ENCODE results near the gene NOCT. TPM values are rescaled to one million over a fixed set of nuclear protein-coding genes. Genes with fewer than 3 reads are reported as not detected.
"Not testable (repeated sequence)": the region's sequence is repeated elsewhere in the genome, so short reads cannot be mapped to it uniquely, and the experiment has no call there.

The NOCT gene
- total RNA-seq, 2 donors from 2014 or later: 23.3 to 24.0 TPM

GRCh38 chr4:139015948-139016471, 429 bp downstream of the NOCT start:
- Mint-ChIP-seq H3K27ac (peak overlapping the region; percentile 100), H3K4me3 (peak overlapping the region; percentile 91), H3K36me3 (ENCODE audit: low read depth) (peaks cover 4% of the 10 kb centered on the region), H3K4me1 (peaks cover 24% of the 10 kb centered on the region), H3K27me3 (peaks cover 4% of the 10 kb centered on the region)
- H3K9me3 ChIP-seq (ENCODE audit: control insufficient read depth, low read length, poor library complexity, severe bottlenecking): no peaks in the 10 kb centered on the region
- DNase-seq (peak in 2 of 3 donors; percentile 28 to 29), ATAC-seq (peak; percentile 10)

- Mint-ChIP-seq H3K36me3 (ENCODE audit: low read depth) (peaks cover under 1% of the 10 kb centered on the region), H3K4me1 (peaks cover 19% of the 10 kb centered on the region), H3K27ac (no peak overlapping the region), H3K27me3 (no peaks in the 10 kb centered on the region), H3K4me3 (no peak overlapping the region)
- no peak for ATAC-seq
- no peaks in the 10 kb centered on the region for H3K9me3 ChIP-seq (ENCODE audit: control insufficient read depth, low read length, poor library complexity, severe bottlenecking)
- no peak for DNase-seq
Measured at GRCh38 chr4:139017861-139018260, 2.3 kb downstream of the NOCT start.

DNA sequence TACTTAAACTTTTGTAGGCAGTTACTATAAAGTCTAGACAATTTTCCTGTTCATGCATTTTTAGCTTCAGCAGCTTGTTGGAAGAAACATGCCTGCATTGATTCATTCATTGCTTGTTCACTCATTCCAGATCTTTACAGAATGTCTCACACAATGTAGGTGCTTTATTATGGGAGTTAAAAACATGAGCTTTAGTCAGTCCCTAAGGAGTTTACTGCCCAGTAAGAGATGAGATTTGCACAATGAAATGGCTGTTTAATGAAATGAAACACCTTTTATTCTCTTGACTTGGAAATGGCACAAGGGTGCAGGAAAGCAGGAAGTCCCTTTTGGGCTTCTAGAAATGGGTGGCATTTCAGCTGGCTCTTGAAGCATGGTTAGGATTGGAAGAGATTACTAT, 2.9 kb downstream of the NOCT start:
- ATAC-seq: no peak
- DNase-seq: no peak
- Mint-ChIP-seq H3K27ac (no peak overlapping the region), H3K4me1 (peaks cover 19% of the 10 kb centered on the region), H3K27me3 (no peaks in the 10 kb centered on the region), H3K4me3 (peak overlapping the region; percentile 39), H3K36me3 (ENCODE audit: low read depth) (no peaks in the 10 kb centered on the region)
- H3K9me3 ChIP-seq (ENCODE audit: control insufficient read depth, low read length, poor library complexity, severe bottlenecking): no peaks in the 10 kb centered on the region

DNA sequence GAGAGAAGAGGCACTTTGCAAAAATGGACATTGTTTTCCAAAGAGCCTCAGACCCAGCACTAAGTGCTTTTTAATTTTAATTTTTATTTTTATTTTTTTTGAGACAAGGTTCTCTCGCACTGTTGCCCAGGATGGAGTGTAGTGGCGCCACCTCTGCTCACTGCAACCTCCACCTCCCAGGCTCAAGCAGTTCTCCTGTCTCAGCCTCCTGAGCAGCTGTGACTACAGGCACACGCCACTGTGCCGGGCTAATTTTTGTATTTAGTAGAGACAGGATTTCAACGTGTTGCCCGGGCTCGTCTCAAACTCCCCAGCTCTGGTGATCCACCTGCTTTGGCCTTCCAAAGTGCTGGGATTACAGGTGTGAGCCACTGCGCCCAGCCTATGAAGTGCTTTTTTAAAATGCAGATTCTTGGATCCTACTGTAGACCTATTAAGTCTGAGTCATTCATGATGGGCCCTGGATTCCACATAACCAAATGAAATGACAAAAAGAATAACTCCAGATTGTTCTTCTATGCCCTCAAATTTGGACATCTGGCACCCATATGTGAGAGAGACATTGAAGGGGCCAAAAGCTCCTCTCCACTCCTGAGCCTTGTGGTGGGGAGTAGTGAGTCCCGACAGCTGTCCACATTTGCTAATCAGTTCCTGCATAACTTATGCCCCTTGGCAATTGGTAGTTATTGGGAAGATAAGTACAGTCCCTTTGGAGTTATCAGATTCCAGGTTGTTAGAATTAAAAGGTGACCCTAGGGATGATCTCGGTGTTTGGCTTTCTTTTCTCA, 3.6 kb downstream of the NOCT start:
- Mint-ChIP-seq H3K36me3 (ENCODE audit: low read depth) (no peaks in the 10 kb centered on the region), H3K27me3 (no peaks in the 10 kb centered on the region), H3K4me1 (peaks cover 17% of the 10 kb centered on the region), H3K27ac (no peak overlapping the region), H3K4me3 (no peak overlapping the region)
- no peak for DNase-seq
- H3K9me3 ChIP-seq (ENCODE audit: control insufficient read depth, low read length, poor library complexity, severe bottlenecking): no peaks in the 10 kb centered on the region
- ATAC-seq: no peak

DNA sequence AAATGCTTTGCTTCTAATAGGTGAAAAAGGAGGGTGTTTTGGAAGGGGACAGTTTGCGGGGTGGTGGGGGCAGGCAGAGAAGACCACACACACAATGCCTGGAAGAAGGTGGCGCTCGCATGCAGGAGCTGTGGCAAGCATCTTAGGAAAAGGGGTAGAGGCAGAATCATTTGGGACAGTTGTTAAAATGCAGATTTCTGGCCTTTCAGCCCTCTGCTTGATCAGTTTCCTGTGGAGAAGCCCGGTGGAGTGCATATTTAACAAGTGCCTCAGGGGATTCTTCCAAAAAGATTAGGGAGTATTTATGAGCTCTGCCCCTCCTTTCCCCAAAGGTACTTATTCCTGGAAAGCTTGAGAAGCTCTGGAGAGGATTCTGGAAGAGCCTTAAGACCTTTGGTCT, 4.8 kb downstream of the NOCT start:
- no peaks in the 10 kb centered on the region for H3K36me3 Mint-ChIP-seq (ENCODE audit: low read depth)
- peaks cover 15% of the 10 kb centered on the region for H3K4me1 Mint-ChIP-seq
- no peaks in the 10 kb centered on the region for H3K27me3 Mint-ChIP-seq
- H3K9me3 ChIP-seq (ENCODE audit: control insufficient read depth, low read length, poor library complexity, severe bottlenecking): no peaks in the 10 kb centered on the region
- H3K27ac Mint-ChIP-seq: no peak overlapping the region
- no peak overlapping the region for H3K4me3 Mint-ChIP-seq
- ATAC-seq: no peak
- DNase-seq: no peak

DNA sequence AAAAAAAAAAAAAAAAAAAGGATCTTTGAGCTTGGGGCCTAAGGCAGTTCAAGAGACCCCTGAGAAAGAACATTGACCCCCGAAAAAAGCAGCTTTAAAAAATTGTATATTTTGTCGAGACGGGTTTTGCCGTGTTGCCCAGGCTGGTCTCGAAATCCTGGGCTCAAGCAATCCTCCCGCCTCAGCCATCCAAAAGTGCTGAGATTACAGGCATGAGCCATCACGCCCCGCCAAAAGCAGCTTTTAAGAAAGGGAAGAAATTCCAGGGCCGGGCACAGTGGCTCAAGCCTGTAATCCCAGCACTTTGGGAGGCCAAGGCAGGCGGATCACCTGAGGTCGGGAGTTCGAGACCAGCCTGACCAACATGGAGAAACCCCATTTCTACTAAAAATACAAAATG, 5.5 kb downstream of the NOCT start:
- ATAC-seq: not testable (repeated sequence)

GRCh38 chr4:139022835-139023234, 7.3 kb downstream of the NOCT start:
- ATAC-seq (no peak), DNase-seq (no peak)
- Mint-ChIP-seq H3K27me3 (no peaks in the 10 kb centered on the region), H3K36me3 (ENCODE audit: low read depth) (no peaks in the 10 kb centered on the region), H3K4me3 (peak overlapping the region; percentile 9), H3K27ac (no peak overlapping the region), H3K4me1 (peaks cover 12% of the 10 kb centered on the region)
- no peaks in the 10 kb centered on the region for H3K9me3 ChIP-seq (ENCODE audit: control insufficient read depth, low read length, poor library complexity, severe bottlenecking)

More for the DNA sequence above, 5.5 kb downstream of the NOCT start:
- not testable (repeated sequence) for H3K27me3 Mint-ChIP-seq; H3K27ac Mint-ChIP-seq; H3K36me3 Mint-ChIP-seq (ENCODE audit: low read depth); H3K9me3 ChIP-seq (ENCODE audit: control insufficient read depth, low read length, poor library complexity, severe bottlenecking); H3K4me3 Mint-ChIP-seq; DNase-seq
- peaks cover 15% of the 10 kb centered on the region for H3K4me1 Mint-ChIP-seq

DNA sequence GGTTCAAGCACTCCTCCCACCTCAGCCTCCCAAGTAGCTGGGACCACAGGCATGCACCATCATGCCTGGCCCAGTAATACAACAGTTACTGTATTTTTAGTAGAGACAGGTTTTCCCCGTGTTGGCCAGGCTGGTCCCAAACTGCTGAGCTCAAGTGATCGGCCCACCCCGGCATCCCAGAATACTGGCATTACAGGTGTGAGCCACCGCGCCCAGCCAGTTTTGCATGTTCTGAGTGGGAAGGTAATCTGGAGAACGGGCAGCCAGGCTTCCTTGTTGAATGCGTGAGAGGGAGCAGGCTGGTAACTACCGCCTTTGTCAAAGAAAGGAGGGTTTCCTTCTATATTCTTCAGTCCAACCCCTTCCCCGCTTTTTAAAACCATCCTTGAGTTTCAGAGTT, 9.1 kb downstream of the NOCT start:
- no peak for DNase-seq
- no peak for ATAC-seq
- Mint-ChIP-seq H3K27me3 (no peaks in the 10 kb centered on the region), H3K36me3 (ENCODE audit: low read depth) (no peaks in the 10 kb centered on the region), H3K27ac (peak overlapping the region; percentile 59), H3K4me1 (peaks cover 5% of the 10 kb centered on the region), H3K4me3 (no peak overlapping the region)
- H3K9me3 ChIP-seq (ENCODE audit: control insufficient read depth, low read length, poor library complexity, severe bottlenecking): no peaks in the 10 kb centered on the region

- Mint-ChIP-seq H3K4me3 (no peak overlapping the region), H3K27ac (no peak overlapping the region), H3K36me3 (ENCODE audit: low read depth) (no peaks in the 10 kb centered on the region), H3K27me3 (no peaks in the 10 kb centered on the region), H3K4me1 (peaks cover 8% of the 10 kb centered on the region)
- H3K9me3 ChIP-seq (ENCODE audit: control insufficient read depth, low read length, poor library complexity, severe bottlenecking): no peaks in the 10 kb centered on the region
- ATAC-seq (no peak), DNase-seq (no peak)
Measured at GRCh38 chr4:139025841-139026240, 10.3 kb downstream of the NOCT start.

DNA sequence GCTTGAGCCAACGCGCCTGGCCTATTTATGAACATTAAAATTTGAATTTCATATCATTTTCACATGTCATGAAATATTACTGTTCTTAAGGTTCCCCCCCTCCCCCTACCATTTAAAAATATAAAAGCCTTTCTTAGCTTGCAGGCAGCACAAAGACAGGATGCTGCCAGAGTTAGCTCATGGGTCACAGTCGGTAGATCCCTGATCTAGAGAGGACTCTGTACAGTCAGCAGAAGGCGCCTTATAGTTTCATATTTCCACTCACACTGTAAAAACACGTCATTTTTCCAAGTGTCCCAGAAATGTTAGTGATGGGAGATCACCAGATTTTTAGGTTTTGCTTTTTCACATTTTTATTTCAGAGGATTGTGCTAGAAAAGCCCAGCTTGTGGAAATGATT, 12.2 kb downstream of the NOCT start:
- no peak overlapping the region for H3K27ac Mint-ChIP-seq
- DNase-seq: no peak
- ATAC-seq: no peak
- H3K4me1 Mint-ChIP-seq: peaks cover 10% of the 10 kb centered on the region
- H3K27me3 Mint-ChIP-seq: no peaks in the 10 kb centered on the region
- H3K4me3 Mint-ChIP-seq: no peak overlapping the region
- no peaks in the 10 kb centered on the region for H3K36me3 Mint-ChIP-seq (ENCODE audit: low read depth)
- no peaks in the 10 kb centered on the region for H3K9me3 ChIP-seq (ENCODE audit: control insufficient read depth, low read length, poor library complexity, severe bottlenecking)

DNA sequence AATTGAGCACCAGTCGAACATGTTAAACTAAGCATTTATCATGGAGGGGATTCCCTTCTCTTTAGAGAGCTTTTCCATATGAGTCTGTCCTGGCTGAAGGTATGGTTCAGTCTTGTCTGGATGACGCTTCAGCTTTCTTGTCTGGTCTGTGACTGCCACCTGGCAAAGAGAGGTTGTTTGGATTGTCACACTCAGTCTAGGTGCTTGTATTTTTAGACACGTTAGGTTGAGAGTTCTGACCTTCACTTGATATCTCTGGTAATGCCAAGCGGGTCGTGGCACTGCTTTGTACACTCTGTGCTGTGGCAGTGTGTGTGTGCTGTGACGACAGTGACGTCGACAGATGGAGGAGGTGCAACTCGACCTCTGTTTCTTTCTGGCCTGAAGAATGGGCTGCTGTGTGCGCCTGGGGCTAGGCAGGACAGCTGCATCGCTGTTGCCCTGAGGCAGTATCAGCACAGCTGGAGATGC, 12.6 kb downstream of the NOCT start:
- H3K9me3 ChIP-seq (ENCODE audit: control insufficient read depth, low read length, poor library complexity, severe bottlenecking): no peaks in the 10 kb centered on the region
- Mint-ChIP-seq H3K4me3 (no peak overlapping the region), H3K4me1 (peaks cover 10% of the 10 kb centered on the region), H3K27ac (no peak overlapping the region), H3K36me3 (ENCODE audit: low read depth) (no peaks in the 10 kb centered on the region), H3K27me3 (no peaks in the 10 kb centered on the region)
- DNase-seq (no peak), ATAC-seq (no peak)

- ATAC-seq; H3K9me3 ChIP-seq (ENCODE audit: control insufficient read depth, low read length, poor library complexity, severe bottlenecking); DNase-seq; H3K27me3 Mint-ChIP-seq; H3K4me3 Mint-ChIP-seq; H3K27ac Mint-ChIP-seq; H3K36me3 Mint-ChIP-seq (ENCODE audit: low read depth): not testable (repeated sequence)
- peaks cover 11% of the 10 kb centered on the region for H3K4me1 Mint-ChIP-seq
Measured at GRCh38 chr4:139029866-139030363, 14.3 kb downstream of the NOCT start.

DNA sequence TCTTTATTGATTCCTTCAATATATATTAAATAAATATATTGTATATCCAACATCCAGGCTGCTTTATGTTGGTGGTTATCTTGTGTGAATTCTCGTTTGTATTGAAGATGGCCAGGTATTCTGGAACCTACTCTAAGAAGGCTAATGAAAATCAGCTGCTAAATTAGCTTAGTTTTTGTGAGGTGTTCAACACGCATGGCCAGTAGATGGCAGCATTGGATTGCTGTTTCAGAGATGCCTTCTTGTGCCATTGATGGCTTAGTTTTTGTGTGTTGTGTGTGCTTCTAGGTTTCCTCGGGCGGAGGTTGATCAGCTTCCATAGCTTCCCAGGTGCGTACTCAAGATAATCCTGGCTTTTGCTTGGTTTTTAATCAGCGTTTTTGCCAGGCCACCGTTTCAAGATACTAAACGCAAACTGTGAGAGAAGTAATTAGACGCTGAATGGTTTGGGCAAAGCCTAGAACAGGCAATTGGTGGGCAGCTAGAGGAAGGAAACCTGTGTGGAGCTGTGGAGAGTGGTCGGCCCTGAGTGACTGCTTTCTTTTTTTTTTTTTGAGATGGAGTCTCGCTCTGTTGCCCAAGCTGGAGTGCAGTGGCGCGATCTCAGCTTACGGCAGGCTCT, 15.1 kb downstream of the NOCT start:
- ATAC-seq (peak; percentile 81), DNase-seq (peak; percentile 49 to 61 (median 53))
- H3K27me3 Mint-ChIP-seq: no peaks in the 10 kb centered on the region
- no peak overlapping the region for H3K4me3 Mint-ChIP-seq
- H3K9me3 ChIP-seq (ENCODE audit: control insufficient read depth, low read length, poor library complexity, severe bottlenecking): no peaks in the 10 kb centered on the region
- peaks cover 11% of the 10 kb centered on the region for H3K4me1 Mint-ChIP-seq
- H3K27ac Mint-ChIP-seq: peak overlapping the region; percentile 62
- peaks cover 3% of the 10 kb centered on the region for H3K36me3 Mint-ChIP-seq (ENCODE audit: low read depth)

Data from T-helper 17 cell (primary cell).